ENCODE measurements around the gene PHC3.
"Not testable (repeated sequence)": the region's sequence is repeated elsewhere in the genome, so short reads cannot be mapped to it uniquely, and the experiment has no call there.

PHC3 gene

DNA sequence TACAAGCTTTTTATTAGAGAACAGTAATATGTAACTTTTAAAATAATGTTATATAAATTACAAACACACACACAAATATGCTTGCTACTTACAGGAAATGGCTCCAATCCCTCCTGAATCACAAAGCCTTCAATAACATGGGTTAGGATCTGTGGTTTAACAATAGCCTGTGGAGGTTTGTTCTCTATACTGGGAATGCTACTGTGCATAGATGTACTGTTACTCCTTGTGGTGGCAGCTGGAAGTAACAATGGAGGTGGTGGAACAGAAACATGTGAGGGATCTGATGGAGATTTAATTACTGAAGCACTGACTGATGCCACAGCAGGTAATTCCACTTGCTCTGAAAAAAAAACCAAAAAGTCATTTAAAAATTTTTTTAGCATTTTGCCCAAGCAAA is 64.4 kb downstream of the PHC3 start:
- DNase-seq, result no peak

GRCh38 chr3:170114165-170114564 is 67.4 kb downstream of the PHC3 start:
- not testable (repeated sequence) for DNase-seq

DNA sequence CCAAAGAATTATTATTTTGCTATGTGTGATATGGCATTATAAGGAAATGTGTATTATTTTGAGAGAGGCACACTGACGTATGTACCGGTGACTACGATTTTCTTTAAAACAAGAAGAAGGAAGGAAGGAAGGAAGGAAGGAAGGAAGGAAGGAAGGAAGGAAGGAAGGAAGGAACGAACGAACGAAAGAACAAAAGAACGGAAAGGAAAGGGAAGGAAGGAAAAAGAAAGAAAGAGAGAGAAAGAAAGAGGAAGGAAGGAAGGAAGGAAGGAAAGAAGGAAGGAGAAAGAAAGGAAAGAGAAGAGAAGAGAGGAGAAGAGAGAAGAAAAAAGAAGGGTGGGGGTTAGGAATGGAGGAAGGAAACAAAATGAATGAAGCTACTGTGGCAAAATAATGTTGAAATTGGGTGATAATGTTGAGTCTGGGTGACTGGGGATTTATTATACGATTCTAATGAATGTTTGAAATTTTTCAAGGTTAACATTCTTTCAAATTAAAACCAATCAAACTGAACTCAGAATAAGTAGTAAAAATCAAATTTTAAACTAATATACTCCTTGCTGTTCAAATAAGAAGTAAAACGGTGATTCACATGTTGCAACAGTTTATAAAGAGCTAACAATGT is 70.3 kb downstream of the PHC3 start:
- DNase-seq, result no peak

- no peak for DNase-seq
These were observed 71.8 kb downstream of the PHC3 start for GRCh38 chr3:170109579-170110293.

- no peak for DNase-seq
These were observed 72.6 kb downstream of the PHC3 start for GRCh38 chr3:170108955-170109354.

DNA sequence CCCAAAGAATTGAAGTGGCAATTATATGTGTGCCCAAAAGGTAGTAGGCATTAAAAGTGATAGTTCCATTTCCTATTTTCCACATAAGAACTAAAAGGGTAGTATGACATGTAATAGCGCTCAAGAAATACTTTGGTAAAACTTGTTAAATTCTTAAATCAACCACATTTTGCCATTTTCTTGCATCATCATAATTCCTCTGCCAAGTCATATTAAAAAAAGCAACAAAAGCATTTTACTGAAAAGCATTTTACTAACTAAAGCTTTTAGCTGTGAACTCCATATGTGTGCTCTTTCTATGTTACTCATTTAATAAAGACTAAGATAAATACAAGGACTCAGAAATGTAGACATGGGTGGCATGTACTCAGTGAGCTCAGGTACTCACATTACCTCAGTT is 73.6 kb downstream of the PHC3 start:
- DNase-seq, result no peak

DNA sequence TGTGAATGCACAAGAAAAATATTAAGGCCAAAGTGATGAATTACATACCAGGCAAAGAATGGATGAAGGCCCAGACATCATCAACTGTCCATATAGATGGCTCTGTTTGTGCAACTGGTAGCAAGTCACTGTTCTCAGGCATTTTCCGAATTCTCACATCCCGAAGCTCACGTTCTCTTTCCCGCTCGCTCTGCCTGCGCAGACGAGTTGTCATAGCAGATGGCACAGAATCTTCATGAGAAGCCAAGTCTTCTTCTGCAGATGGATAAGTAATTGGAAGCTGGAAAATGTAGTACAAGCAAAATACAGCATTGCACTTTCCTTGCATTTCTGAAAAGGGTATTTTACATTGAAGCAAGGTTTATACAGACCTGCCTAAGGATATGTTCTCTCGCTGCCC is 79.1 kb downstream of the PHC3 start:
- DNase-seq, result no peak

DNA sequence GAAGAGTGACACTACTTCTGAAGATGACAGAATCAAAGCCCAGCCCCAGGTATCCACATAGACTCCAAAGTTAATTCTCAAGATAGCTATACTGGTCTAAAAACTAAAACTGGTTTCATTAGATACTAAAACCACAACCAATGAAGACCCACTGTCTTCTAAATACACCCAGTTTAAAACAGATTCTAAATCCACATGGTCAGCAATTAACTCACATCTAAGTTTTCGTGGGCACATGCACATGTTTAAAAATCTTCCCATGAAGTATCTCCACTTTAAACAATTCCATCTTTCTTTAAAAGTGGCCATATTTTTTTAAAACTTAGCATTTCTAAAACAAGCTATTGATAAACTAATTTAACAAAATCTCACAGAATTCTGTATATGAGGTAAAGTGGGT is 80.6 kb downstream of the PHC3 start:
- no peak for DNase-seq

DNA sequence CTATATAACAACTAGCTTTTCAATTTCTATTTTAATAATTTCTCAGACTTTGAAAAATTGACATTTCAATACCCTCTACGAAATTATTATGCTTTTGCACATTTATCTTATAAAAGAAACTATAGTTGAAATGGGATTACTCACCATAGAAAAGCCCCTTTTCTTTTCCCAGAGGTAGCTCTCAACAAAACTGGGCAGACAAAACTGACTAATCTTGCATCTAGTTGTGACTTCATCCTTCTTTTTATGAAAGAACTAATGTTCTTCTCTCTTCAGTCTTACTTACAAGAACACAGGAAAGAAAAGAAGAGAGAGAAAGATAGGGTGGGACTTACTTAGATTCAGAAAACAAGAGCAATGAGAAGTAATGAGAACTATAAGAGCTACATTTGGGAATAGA is 82.8 kb downstream of the PHC3 start:
- DNase-seq, result no peak

DNA sequence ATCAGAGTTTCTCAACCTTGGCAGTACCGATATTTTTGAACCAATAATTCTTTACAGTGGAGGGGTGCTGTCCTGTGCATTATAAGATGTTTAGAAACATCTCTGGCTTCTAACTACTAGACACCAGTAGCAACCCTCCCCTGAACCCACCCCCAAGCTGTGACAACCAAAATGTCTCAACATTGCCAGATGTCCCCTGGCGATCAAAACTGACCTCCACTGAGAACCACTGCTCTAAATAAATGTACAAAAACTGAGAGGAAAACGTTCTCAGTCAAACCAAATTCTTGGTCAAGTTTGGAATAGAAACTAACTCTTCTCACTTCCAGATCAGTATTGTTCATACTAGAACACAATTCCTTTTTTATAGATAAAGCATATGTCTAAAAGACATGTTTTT is 85.2 kb downstream of the PHC3 start:
- DNase-seq, result no peak

DNA sequence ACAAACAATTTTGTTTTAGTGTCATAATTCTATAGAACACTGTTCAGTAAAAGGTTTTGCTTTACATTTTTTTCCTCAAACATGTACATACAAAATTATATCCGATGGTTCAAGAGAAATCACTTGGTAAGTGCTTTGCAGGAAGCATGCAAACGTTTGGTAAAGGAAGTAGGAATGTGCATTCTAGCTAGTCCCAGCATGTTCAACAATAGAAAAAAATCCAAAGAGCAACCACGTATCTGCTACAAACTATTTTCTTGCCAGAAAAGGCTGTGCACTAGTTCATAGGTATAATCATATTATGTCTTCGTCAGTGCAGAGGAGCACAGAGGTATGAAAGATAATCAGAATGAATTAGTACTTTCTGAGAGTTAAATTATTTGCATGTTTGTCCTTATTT is 85.8 kb downstream of the PHC3 start:
- DNase-seq, result no peak

- DNase-seq, result no peak
These were observed 88.6 kb downstream of the PHC3 start for GRCh38 chr3:170092907-170093306.

DNA sequence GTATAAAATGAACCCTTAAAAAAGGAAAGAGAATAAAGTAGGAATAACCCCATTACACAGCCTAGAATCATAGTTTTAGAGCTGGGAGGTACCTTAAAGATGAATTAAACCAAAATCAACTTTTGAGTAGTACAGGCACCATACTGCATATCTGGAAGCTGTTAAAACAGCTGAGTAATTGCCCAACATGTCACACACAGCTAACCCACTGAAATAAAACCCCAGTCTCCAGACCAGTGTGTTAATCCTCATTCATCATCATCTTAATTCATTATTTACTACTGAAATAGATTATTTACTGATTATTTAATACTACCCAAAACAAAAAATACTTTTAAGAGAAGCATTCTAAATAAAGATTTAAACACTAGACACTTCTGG is 90.9 kb downstream of the PHC3 start:
- DNase-seq, result no peak

GRCh38 chr3:170089862-170090600 is 91.5 kb downstream of the PHC3 start:
- DNase-seq, result no peak

- no peak for DNase-seq
These were observed 96.1 kb downstream of the PHC3 start for GRCh38 chr3:170085396-170085795.

DNA sequence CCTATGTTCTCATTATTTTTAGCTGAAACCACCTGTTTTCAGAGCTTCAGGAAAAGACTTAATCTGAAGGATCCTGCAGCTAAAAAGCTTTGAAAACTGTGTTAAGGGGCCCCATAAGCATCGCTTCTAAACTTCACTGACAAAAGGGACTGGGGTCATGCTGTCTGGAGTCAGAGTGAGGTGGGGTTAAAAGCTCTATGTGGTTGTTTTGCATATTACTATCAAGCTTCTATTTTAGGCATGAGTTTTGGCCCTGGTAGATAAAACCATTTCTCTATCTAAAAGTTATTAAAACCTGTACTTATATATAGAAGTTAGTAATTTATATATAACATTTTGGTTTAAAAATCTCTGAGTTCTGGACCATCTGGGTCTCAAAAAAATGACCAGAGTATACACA is 98.2 kb downstream of the PHC3 start:
- DNase-seq, result no peak

DNA sequence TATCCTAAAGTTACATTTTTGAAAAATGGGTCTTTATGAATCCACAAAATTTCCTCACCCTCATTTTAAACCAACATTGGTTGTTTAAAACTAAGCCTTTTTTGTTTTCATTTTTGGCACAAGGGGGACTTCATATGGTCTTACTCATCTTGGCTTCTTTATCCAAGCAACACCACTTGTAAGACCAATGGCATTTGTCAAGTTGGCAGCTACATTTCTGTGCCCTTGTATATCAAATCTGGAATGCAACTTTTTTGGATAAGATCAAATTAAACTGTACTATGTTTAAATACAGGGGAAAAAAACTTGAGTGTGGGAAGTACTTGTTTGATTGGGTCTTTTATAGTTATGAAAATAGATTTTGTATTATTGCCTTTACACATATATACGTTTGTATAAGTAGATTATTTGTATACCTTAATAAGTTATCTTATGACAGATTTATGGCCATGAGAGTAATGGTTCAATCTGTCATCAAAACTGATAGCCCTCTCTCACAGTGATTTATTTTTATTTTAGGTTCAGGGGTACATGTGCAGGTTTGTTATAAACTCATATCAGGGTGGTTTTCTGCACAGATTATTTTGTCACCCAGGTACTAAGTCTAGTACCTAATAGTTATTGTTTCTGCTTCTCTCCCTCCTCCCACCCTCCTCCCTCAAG is 100.3 kb downstream of the PHC3 start:
- DNase-seq, result no peak

- DNase-seq, result no peak
These were observed 100.9 kb downstream of the PHC3 start for GRCh38 chr3:170080605-170081004.

DNA sequence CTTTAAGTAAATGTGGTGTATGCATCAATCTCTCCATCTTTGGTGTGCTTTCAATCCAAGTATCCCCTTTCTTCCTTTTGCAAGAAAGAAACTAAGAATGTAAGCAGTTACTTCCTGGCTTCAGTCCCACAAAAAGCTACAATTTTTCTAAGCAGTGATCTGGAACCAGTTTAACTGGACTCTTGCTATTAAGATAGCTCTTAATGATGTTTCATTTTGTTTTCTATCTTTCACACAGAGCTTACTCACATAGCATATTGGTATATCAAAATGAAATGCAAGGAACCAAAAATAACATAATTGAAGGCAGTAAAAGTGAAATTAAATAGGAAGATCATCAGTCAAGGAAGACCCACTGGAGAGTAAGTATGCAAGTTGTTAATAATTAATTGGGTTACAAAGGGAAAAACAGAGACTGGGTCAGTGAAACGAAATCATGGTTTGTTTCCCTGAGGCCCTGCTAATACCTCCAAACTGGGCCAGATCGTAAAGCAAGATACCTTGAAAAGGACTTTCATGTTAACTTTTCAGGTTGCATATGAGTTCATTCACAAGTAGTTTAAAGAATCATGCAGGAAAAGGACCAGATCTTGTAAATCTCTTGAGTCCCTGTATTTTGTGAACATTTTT is 101.9 kb downstream of the PHC3 start:
- no peak for DNase-seq

DNA sequence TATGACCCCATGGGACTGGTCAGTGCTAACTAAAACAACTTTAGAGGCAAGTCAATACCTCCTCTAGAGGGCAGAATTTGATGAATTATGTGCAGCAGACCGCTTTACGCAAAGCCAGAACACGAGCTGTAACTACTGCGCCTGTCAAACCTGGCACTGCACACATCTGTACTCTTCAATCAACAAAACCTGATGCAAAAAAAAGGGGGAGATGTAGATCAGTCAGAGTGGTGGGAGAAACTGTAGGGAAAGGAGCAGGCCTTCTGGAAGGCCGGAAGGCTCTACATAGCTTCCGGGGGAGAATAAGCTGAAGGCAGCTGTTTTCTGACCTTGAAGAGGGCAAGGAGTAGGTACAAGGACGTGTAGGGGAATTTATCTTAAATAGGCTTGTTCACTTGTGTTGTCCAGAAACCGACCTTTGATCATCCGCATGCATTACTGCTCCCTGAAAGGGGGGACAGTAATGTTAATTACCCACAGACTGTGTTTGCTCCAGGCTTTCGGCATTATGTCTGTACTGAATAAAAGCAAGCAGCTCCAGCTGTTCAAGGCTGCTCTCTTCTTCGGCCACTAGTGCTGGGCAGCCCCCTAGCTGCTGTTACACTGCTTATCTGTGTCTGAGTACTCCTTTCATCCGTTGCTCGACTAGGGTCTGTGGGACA is 102.8 kb downstream of the PHC3 start:
- DNase-seq, result no peak

- no peak for DNase-seq
These were observed 104.2 kb downstream of the PHC3 start for GRCh38 chr3:170077361-170077760.

DNA sequence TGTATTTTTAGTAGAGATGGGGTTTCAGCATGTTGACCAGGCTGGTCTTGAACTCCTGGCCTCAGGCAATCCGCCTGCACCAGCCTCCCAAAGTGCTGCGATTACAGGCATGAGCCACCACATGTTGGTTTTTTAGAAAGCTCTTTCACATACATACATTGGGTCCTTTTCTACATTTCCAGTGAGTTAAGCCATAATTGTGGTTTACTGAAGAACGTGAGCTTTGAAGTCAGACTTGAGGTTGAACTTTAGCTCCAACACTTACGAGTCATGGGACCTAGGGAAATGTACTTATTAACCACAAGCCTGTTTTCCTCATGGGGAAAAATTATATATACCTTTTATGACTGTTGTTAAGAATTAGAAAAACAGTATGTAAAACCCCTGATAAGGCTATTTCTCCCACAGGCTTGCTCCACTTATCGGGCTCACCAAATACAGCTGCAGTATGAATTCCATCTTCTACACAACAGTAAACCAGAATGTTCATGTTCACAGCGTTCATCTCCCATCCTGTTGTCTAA is 104.8 kb downstream of the PHC3 start:
- no peak for DNase-seq
